Kidney capillary endothelial cell (primary cell): ENCODE data around the gene TDRKH.

Experiments used
- DNase-seq: peaks from one replicate; pipeline ENCODE4 v3.0.0-alpha.2; 2018; ENCODE audit warnings: low spot score

Gene TDRKH

GRCh38 chr1:151823175-151823574 lies 32.9 kb upstream of the TDRKH start:
- DNase-seq, result no peak

- no peak for DNase-seq
Observed at GRCh38 chr1:151822404-151822803, 32.1 kb upstream of the TDRKH start.

GRCh38 chr1:151820940-151821339 lies 30.6 kb upstream of the TDRKH start:
- DNase-seq, result no peak

- DNase-seq, result no peak
Observed at GRCh38 chr1:151819976-151820623, 29.8 kb upstream of the TDRKH start.

GRCh38 chr1:151819227-151819835 lies 29.0 kb upstream of the TDRKH start:
- no peak for DNase-seq

- DNase-seq, result no peak
Observed at GRCh38 chr1:151817353-151817730, 27.0 kb upstream of the TDRKH start.

GRCh38 chr1:151816548-151817352 lies 26.4 kb upstream of the TDRKH start:
- no peak for DNase-seq

GRCh38 chr1:151815716-151816327 lies 25.5 kb upstream of the TDRKH start:
- DNase-seq, result no peak

- DNase-seq, result no peak
Observed at GRCh38 chr1:151814971-151815545, 24.8 kb upstream of the TDRKH start.

GRCh38 chr1:151814426-151814825 lies 24.1 kb upstream of the TDRKH start:
- DNase-seq, result no peak

GRCh38 chr1:151813271-151813977 lies 23.1 kb upstream of the TDRKH start:
- DNase-seq, result no peak

- no peak for DNase-seq
Observed at GRCh38 chr1:151811181-151811580, 20.9 kb upstream of the TDRKH start.

GRCh38 chr1:151809985-151810556 lies 19.8 kb upstream of the TDRKH start:
- no peak for DNase-seq

GRCh38 chr1:151809290-151809984 lies 19.1 kb upstream of the TDRKH start:
- DNase-seq, result no peak

GRCh38 chr1:151807766-151808165 lies 17.5 kb upstream of the TDRKH start:
- DNase-seq, result no peak

GRCh38 chr1:151807131-151807530 lies 16.8 kb upstream of the TDRKH start:
- no peak for DNase-seq

- no peak for DNase-seq
Observed at GRCh38 chr1:151806170-151806569, 15.9 kb upstream of the TDRKH start.

- no peak for DNase-seq
Observed at GRCh38 chr1:151805066-151805820, 14.9 kb upstream of the TDRKH start, which contains the start of gene LINGO4. Gene LINGO4 (minus strand): TSS chr1:151805419. CDS start chr1:151802704, 2,715 bp downstream.

- no peak for DNase-seq
Observed at GRCh38 chr1:151803915-151804314, 13.6 kb upstream of the TDRKH start.

- DNase-seq, result no peak
Observed at GRCh38 chr1:151803164-151803563, 12.9 kb upstream of the TDRKH start.
